Activated naive CD8-positive, alpha-beta T cell treated with anti-CD3 and anti-CD28 coated beads for 36 hours (primary cell): ENCODE results near the gene TMEM209. TPM values are rescaled to one million over a fixed set of nuclear protein-coding genes. Genes with fewer than 3 reads are reported as not detected.
"Not testable (repeated sequence)": the region's sequence is repeated elsewhere in the genome, so short reads cannot be mapped to it uniquely, and the experiment has no call there.

Source experiments
- DNase-seq: peaks from one replicate; pipeline ENCODE4 v3.0.0; 2021
- H3K27ac Mint-ChIP-seq: one replicate; pipeline ENCODE4 v1.8.0; 2022; ENCODE audit warnings: mild to moderate bottlenecking, moderate library complexity, mixed read lengths
- H3K27me3 Mint-ChIP-seq: one replicate; pipeline ENCODE4 v1.8.0; 2022; ENCODE audit warnings: mild to moderate bottlenecking, mixed read lengths
- H3K36me3 Mint-ChIP-seq: one replicate; pipeline ENCODE4 v1.8.0; 2021; ENCODE audit warnings: mild to moderate bottlenecking, mixed read lengths
- H3K4me1 Mint-ChIP-seq: one replicate; pipeline ENCODE4 v1.8.0; 2021; ENCODE audit warnings: mixed read lengths
- H3K4me3 Mint-ChIP-seq: one replicate; pipeline ENCODE4 v1.8.0; 2022; ENCODE audit warnings: mild to moderate bottlenecking, moderate library complexity, mixed read lengths
- H3K9me3 Mint-ChIP-seq: one replicate; pipeline ENCODE4 v1.8.0; 2022; ENCODE audit warnings: mixed read lengths
- total RNA-seq, 2 experiments: library from RNA; stranded (reverse); gene quantifications; one replicate each; pipeline ENCODE4 v1.2.3, GENCODE V29; 2021

Gene TMEM209
- total RNA-seq, 2 experiments from 2014 or later, result 47.2 to 52.4 TPM

DNA sequence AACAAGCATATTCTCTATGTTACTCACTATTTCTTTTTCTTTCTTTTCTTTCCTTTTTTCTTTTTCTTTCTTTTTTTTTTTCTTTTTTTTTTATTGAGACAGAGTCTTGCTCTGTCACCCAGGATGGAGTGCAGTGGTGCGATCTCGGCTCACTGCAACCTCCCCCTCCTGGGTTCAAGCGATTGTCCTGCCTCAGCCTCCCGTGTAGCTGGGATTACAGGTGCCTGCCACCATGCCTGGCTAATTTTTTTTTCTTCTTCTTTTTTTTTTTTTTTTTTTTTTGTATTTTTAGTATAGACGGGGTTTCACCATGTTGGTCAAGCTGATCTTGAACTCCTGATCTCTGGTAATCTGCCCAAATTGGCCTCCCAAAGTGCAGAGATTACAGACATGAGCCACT lies 59.1 kb downstream of the TMEM209 start:
- H3K4me1 Mint-ChIP-seq, DNase-seq, H3K4me3 Mint-ChIP-seq, H3K9me3 Mint-ChIP-seq, H3K27ac Mint-ChIP-seq, H3K36me3 Mint-ChIP-seq: not testable (repeated sequence)
- peaks cover 14% of the 10 kb centered on the region for H3K27me3 Mint-ChIP-seq

- Mint-ChIP-seq H3K27ac (no peak overlapping the region), H3K4me3 (no peak overlapping the region), H3K36me3 (no peaks in the 10 kb centered on the region), H3K27me3 (peaks cover 13% of the 10 kb centered on the region), H3K4me1 (peaks cover 7% of the 10 kb centered on the region), H3K9me3 (no peaks in the 10 kb centered on the region)
- DNase-seq, result no peak
These were observed 59.6 kb downstream of the TMEM209 start for GRCh38 chr7:130145424-130146100.

- no peaks in the 10 kb centered on the region for H3K9me3 Mint-ChIP-seq
- no peak for DNase-seq
- peaks cover 10% of the 10 kb centered on the region for H3K27me3 Mint-ChIP-seq
- no peak overlapping the region for H3K4me3 Mint-ChIP-seq
- H3K4me1 Mint-ChIP-seq, result peaks cover 7% of the 10 kb centered on the region
- no peak overlapping the region for H3K27ac Mint-ChIP-seq
- no peaks in the 10 kb centered on the region for H3K36me3 Mint-ChIP-seq
These were observed 60.7 kb downstream of the TMEM209 start for GRCh38 chr7:130144312-130145171.

DNA sequence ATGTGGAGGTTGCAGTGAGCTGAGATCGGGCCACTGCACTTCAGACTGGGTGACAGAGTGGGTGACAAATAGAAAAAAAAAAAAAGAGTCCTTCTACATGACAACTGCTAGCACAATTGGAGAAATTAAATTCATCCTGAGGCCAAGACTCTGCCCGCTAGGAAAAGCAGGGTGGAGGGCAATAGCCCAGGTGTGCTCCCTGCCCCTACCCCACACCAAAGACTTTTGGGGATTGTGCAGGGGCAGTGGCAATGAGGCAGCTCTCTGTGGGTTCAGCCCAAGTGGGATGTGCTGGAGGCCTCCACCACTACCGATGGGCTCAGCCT lies 61.3 kb downstream of the TMEM209 start:
- H3K4me1 Mint-ChIP-seq, result peaks cover 7% of the 10 kb centered on the region
- H3K36me3 Mint-ChIP-seq, result no peaks in the 10 kb centered on the region
- no peak for DNase-seq
- H3K27me3 Mint-ChIP-seq, result peaks cover 6% of the 10 kb centered on the region
- no peak overlapping the region for H3K4me3 Mint-ChIP-seq
- no peak overlapping the region for H3K27ac Mint-ChIP-seq
- no peaks in the 10 kb centered on the region for H3K9me3 Mint-ChIP-seq

- peaks cover 7% of the 10 kb centered on the region for H3K4me1 Mint-ChIP-seq
- H3K9me3 Mint-ChIP-seq, result no peaks in the 10 kb centered on the region
- no peaks in the 10 kb centered on the region for H3K27me3 Mint-ChIP-seq
- no peak overlapping the region for H3K4me3 Mint-ChIP-seq
- DNase-seq, result no peak
- H3K36me3 Mint-ChIP-seq, result no peaks in the 10 kb centered on the region
- H3K27ac Mint-ChIP-seq, result no peak overlapping the region
These were observed 61.9 kb downstream of the TMEM209 start for GRCh38 chr7:130143334-130143732.

GRCh38 chr7:130142654-130143333 lies 62.4 kb downstream of the TMEM209 start:
- no peak overlapping the region for H3K27ac Mint-ChIP-seq
- no peak overlapping the region for H3K4me3 Mint-ChIP-seq
- no peaks in the 10 kb centered on the region for H3K27me3 Mint-ChIP-seq
- H3K36me3 Mint-ChIP-seq, result peaks cover 3% of the 10 kb centered on the region
- peaks cover 7% of the 10 kb centered on the region for H3K4me1 Mint-ChIP-seq
- DNase-seq, result no peak
- no peaks in the 10 kb centered on the region for H3K9me3 Mint-ChIP-seq

- H3K36me3 Mint-ChIP-seq, result peaks cover 7% of the 10 kb centered on the region
- no peaks in the 10 kb centered on the region for H3K27me3 Mint-ChIP-seq
- no peak for DNase-seq
- peaks cover 7% of the 10 kb centered on the region for H3K4me1 Mint-ChIP-seq
- no peaks in the 10 kb centered on the region for H3K9me3 Mint-ChIP-seq
- peak overlapping the region; percentile 64 for H3K4me3 Mint-ChIP-seq
- H3K27ac Mint-ChIP-seq, result no peak overlapping the region
These were observed 63.1 kb downstream of the TMEM209 start for GRCh38 chr7:130141884-130142653.

- peak overlapping the region; percentile 17 for H3K27ac Mint-ChIP-seq
- H3K9me3 Mint-ChIP-seq, result no peaks in the 10 kb centered on the region
- H3K4me1 Mint-ChIP-seq, result peaks cover 7% of the 10 kb centered on the region
- H3K36me3 Mint-ChIP-seq, result peaks cover 7% of the 10 kb centered on the region
- H3K4me3 Mint-ChIP-seq, result peak overlapping the region; percentile 64
- peak; percentile 35 for DNase-seq
- no peaks in the 10 kb centered on the region for H3K27me3 Mint-ChIP-seq
These were observed 63.9 kb downstream of the TMEM209 start for GRCh38 chr7:130141161-130141883.

- no peaks in the 10 kb centered on the region for H3K27me3 Mint-ChIP-seq
- peak overlapping the region; percentile 60 for H3K4me3 Mint-ChIP-seq
- H3K36me3 Mint-ChIP-seq, result peaks cover 10% of the 10 kb centered on the region
These were observed 64.5 kb downstream of the TMEM209 start for GRCh38 chr7:130140551-130141160.

DNA sequence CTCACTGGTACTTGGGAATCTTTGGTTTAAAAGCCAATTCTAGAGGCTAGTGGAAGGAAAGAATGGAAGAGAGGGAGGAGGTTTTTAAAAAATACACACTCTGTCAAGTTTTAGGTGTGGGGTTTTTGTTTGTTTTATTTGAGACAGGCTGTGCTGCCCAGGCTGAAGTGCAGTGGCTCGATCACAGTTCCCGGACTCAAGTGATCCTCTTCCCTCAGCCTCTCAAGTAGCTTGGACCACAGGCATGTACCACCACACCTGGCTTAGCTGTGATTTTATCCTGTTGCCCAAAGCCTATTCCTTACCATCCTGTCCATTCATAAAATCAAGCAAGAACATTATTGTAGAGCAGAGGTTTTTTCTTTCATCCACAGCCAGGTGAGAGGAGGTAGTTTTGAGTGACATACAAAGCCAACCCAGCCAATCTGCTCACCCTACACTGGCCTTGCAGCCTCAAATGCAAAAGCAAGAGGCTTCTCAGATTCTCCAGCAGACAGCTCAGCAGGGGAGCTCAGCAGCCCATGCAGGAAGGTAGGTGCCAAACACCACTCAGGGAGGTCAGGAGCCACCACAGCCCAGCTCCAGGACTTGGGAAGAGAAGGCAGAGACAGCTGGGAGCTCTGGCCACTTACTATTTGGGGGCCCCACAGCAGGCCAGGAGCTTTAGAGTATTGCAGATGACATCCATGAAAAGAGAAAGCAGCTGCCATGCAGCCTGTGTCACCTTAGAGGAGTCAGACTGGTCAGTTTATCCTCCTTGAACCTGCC lies 65.8 kb downstream of the TMEM209 start:
- Mint-ChIP-seq H3K36me3 (peaks cover 10% of the 10 kb centered on the region), H3K4me1 (peaks cover 14% of the 10 kb centered on the region), H3K4me3 (no peak overlapping the region), H3K9me3 (no peaks in the 10 kb centered on the region), H3K27ac (no peak overlapping the region), H3K27me3 (no peaks in the 10 kb centered on the region)
- no peak for DNase-seq

More at GRCh38 chr7:130140551-130141160, 64.5 kb downstream of the TMEM209 start:
- no peak for DNase-seq
- H3K9me3 Mint-ChIP-seq, result no peaks in the 10 kb centered on the region
- H3K4me1 Mint-ChIP-seq, result peaks cover 12% of the 10 kb centered on the region
- H3K27ac Mint-ChIP-seq, result no peak overlapping the region

DNA sequence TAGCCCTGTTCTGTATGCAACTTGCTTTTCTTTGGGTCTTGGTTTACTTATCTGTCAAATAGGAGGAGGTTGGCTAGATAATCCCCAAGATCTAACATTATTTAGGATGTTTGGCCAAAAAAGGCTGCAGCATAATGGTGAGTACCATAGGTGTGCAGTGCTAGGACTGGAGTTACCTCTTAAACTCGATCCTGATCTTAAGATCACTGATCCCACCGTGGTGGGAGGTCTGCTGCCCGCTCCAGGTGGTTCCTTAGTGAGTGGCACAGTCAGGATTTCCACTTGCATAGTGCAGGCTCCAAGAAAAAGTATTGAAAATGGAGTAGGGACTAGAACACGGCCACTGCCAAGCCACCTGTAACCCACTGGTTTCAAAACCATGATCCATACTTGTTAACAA lies 68.0 kb downstream of the TMEM209 start:
- DNase-seq, result no peak
- Mint-ChIP-seq H3K4me3 (no peak overlapping the region), H3K4me1 (peaks cover 14% of the 10 kb centered on the region), H3K27ac (no peak overlapping the region), H3K36me3 (peaks cover 10% of the 10 kb centered on the region), H3K27me3 (no peaks in the 10 kb centered on the region), H3K9me3 (no peaks in the 10 kb centered on the region)

DNA sequence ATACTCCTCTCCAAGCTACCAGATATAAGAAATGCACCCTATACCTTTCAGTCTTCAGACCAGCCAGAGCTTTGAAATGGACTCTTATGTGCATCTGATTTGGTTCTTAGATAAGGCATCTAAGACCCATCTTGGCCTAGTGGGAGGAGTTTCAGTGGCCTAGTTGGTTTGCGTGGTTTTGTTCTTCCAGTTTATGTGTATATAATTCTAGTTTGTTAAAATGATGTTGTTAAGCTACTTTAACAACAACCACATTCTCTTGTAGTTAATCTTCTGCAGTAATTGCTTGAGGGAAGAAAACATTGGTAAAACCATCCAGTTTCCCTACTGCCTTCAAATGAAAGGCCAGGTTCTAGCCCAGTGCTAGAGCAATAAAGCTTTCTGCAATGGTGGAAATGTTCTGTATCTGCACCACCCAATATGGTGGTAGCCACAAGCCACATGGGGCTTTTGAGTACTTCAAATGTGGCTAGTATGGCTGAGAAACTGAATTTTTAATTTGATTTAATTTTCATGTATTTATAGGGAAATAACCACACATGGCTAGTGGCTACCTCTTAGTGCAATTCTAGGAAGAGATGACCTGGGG lies 68.5 kb downstream of the TMEM209 start:
- Mint-ChIP-seq H3K4me1 (peaks cover 13% of the 10 kb centered on the region), H3K36me3 (peaks cover 10% of the 10 kb centered on the region), H3K27ac (no peak overlapping the region), H3K4me3 (no peak overlapping the region), H3K9me3 (no peaks in the 10 kb centered on the region), H3K27me3 (no peaks in the 10 kb centered on the region)
- DNase-seq, result no peak
